ENCODE measurements around the gene GRM2. TPM values are rescaled to one million over a fixed set of nuclear protein-coding genes. Genes with fewer than 3 reads are reported as not detected.

Gene GRM2
- total and polyA plus RNA-seq, 8 donors: 0.06 to 0.58 (median 0.26) TPM; not detected in 4

- DNase-seq: no peak
- TF ChIP-seq, protein P1, sequence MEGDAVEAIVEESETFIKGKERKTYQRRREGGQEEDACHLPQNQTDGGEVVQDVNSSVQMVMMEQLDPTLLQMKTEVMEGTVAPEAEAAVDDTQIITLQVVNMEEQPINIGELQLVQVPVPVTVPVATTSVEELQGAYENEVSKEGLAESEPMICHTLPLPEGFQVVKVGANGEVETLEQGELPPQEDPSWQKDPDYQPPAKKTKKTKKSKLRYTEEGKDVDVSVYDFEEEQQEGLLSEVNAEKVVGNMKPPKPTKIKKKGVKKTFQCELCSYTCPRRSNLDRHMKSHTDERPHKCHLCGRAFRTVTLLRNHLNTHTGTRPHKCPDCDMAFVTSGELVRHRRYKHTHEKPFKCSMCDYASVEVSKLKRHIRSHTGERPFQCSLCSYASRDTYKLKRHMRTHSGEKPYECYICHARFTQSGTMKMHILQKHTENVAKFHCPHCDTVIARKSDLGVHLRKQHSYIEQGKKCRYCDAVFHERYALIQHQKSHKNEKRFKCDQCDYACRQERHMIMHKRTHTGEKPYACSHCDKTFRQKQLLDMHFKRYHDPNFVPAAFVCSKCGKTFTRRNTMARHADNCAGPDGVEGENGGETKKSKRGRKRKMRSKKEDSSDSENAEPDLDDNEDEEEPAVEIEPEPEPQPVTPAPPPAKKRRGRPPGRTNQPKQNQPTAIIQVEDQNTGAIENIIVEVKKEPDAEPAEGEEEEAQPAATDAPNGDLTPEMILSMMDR (IDR thresholded peaks at IDR 0.05): no peak
- TF ChIP-seq EP300 (IDR thresholded peaks at IDR 0.05) (no peak), POLR2AphosphoS5 (IDR thresholded peaks at IDR 0.05) (no peak), POLR2A (IDR thresholded peaks at IDR 0.05) (no peak)
- Histone ChIP-seq H3K4me1 (no peaks in the 10 kb centered on the region), H3K27ac (no peak overlapping the region), H3K9me3 (no peaks in the 10 kb centered on the region), H3K36me3 (peaks cover 37 to 100% (median 100%) of the 10 kb centered on the region in 4 donors), H3K4me3 (no peak overlapping the region), H3K27me3 (no peaks in the 10 kb centered on the region)
- intact Hi-C loops (cut with DNase I; ENCODE audit: low total_unique reads): no loop called here
- WGBS, 5 donors: 87 to 94% (median 93%) methylated on average over 9 to 10 of the region's 10 CpGs
Measured at GRCh38 chr3:51696954-51697353, 9.9 kb upstream of the GRM2 start.

DNA sequence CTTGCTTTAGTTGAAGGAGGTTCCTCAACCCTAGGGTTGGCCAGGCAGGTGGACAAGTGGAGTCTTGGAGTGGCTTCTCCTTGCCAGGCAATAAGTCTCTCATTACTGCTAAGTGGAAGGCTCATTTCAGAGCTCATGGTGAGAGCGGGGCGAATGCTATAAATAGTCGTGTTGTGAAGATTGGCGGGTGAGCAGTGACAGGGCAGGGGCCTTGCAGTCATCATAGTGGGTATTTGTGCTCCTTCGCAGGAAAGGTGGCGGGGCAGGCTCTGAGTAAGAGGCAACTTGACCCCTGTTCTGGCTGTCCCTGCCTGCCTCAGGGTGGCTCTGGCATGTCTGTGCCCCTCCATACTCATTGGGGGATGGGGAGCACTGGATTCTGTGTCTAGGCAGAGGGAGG, 8.7 kb upstream of the GRM2 start:
- WGBS, 5 donors: 93 to 98% (median 96%) methylated on average over 6 of the region's 6 CpGs
- intact Hi-C loops (cut with DNase I; ENCODE audit: low total_unique reads): no loop called here
- peaks cover 44 to 100% (median 100%) of the 10 kb centered on the region in 4 donors for H3K36me3 ChIP-seq

GRCh38 chr3:51700403-51700802, 6.5 kb upstream of the GRM2 start:
- intact Hi-C loops (cut with DNase I; ENCODE audit: low total_unique reads): no loop called here
- H3K4me3 ChIP-seq: no peak overlapping the region
- no peaks in the 10 kb centered on the region for H3K27me3 ChIP-seq
- H3K4me1 ChIP-seq: no peaks in the 10 kb centered on the region
- H3K36me3 ChIP-seq: peaks cover 51 to 100% (median 99%) of the 10 kb centered on the region in 4 donors
- no peak for DNase-seq
- no peaks in the 10 kb centered on the region for H3K9me3 ChIP-seq
- H3K27ac ChIP-seq: no peak overlapping the region
- 78 to 100% (median 98%) methylated on average over 2 of the region's 2 CpGs for WGBS, 5 donors
- no peak for TF ChIP-seq EP300 (IDR thresholded peaks at IDR 0.05)
- TF ChIP-seq, protein P1 (IDR thresholded peaks at IDR 0.05): no peak
- no peak for TF ChIP-seq POLR2AphosphoS5 (IDR thresholded peaks at IDR 0.05)
- TF ChIP-seq POLR2A (IDR thresholded peaks at IDR 0.05): no peak

More for the DNA sequence above, 8.7 kb upstream of the GRM2 start:
- no peaks in the 10 kb centered on the region for H3K27me3 ChIP-seq
- no peaks in the 10 kb centered on the region for H3K4me1 ChIP-seq
- no peak for DNase-seq
- H3K4me3 ChIP-seq: no peak overlapping the region
- H3K27ac ChIP-seq: no peak overlapping the region
- TF ChIP-seq POLR2AphosphoS5 (IDR thresholded peaks at IDR 0.05): no peak
- TF ChIP-seq EP300 (IDR thresholded peaks at IDR 0.05): no peak
- TF ChIP-seq POLR2A (IDR thresholded peaks at IDR 0.05): no peak
- TF ChIP-seq, protein P1 (IDR thresholded peaks at IDR 0.05): no peak
- H3K9me3 ChIP-seq: no peaks in the 10 kb centered on the region

GRCh38 chr3:51702156-51702555, 4.7 kb upstream of the GRM2 start:
- TF ChIP-seq POLR2A (IDR thresholded peaks at IDR 0.05) (no peak), POLR2AphosphoS5 (IDR thresholded peaks at IDR 0.05) (no peak), EP300 (IDR thresholded peaks at IDR 0.05) (no peak)
- TF ChIP-seq, protein P1 (IDR thresholded peaks at IDR 0.05): no peak
- Histone ChIP-seq H3K27me3 (peaks cover 0 to 3% (median 0%) of the 10 kb centered on the region in 3 donors), H3K9me3 (no peaks in the 10 kb centered on the region), H3K27ac (no peak overlapping the region), H3K4me3 (no peak overlapping the region), H3K4me1 (peaks cover 3 to 10% (median 7%) of the 10 kb centered on the region in 4 donors), H3K36me3 (peaks cover 51 to 91% (median 85%) of the 10 kb centered on the region in 4 donors)
- no peak for DNase-seq
- WGBS, 5 donors: 89 to 100% (median 100%) methylated on average over 1 to 2 of the region's 2 CpGs
- intact Hi-C loops (cut with DNase I; ENCODE audit: low total_unique reads): no loop called here
